H54 (cell line): ENCODE results near the gene BHLHE23.

Experiments used
- DNase-seq: peaks from one replicate; pipeline ENCODE4 v3.0.0; 2011; ENCODE audit warnings: low spot score, mixed read lengths; ENCODE audit not compliant: insufficient read length
- FAIRE-seq: peaks from 3 replicates; lab custom pipeline; 2011; peaks lifted over from hg19 to GRCh38; lab: Jason Lieb, UNC
- POLR2A ChIP-seq: IDR thresholded peaks from 2 replicates; pipeline ENCODE4 v1.6.1; 2011; ENCODE audit warnings: low read depth, mild to moderate bottlenecking, low read length

The BHLHE23 gene

DNA sequence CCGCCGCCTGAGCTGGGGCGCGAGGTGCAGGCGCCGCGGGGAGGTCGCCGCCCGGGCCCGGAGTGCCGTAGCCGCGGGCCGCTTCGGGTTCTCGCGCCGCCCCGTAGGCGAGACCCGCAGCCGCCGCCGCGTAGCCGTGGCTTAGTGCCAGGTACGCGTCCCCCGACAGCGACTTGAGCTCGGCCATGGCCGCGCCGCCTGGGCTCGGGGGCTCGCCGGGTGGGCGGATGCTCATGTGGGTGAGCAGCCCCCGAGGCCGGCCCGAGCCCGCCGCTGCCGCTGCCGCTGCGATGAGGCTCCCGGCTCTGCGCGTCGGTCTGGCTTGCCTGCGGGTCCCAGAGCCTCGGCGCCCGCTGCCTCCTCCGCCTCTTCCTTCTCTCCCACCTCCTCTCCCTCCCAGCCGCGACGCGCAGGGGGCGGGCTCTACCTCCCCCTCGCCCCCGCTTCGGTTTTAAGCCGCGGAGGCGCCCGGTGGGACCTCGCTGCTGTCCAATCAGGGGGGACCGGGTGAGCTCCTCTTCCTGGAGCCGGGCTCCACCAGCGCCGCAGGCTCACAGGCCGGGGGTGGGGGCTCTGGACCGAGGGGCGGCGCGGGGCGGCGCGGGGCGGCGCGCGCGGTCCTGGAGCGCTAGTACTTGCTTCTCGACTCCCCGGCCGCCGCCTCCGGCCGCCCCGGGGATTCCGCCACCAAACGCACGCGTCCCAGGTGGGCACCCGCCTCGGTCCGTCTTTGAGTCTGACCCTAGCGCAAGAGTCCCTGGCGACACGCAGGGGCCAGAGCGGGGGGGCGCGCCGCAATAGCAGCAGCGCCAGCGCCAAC, at the start of gene BHLHE23:
BHLHE23 (minus strand) TSS at position 425 of the 820 bp plus-strand sequence; CDS start at position 235, 190 bp downstream.
- DNase-seq (no peak), FAIRE-seq (no peak)

DNA sequence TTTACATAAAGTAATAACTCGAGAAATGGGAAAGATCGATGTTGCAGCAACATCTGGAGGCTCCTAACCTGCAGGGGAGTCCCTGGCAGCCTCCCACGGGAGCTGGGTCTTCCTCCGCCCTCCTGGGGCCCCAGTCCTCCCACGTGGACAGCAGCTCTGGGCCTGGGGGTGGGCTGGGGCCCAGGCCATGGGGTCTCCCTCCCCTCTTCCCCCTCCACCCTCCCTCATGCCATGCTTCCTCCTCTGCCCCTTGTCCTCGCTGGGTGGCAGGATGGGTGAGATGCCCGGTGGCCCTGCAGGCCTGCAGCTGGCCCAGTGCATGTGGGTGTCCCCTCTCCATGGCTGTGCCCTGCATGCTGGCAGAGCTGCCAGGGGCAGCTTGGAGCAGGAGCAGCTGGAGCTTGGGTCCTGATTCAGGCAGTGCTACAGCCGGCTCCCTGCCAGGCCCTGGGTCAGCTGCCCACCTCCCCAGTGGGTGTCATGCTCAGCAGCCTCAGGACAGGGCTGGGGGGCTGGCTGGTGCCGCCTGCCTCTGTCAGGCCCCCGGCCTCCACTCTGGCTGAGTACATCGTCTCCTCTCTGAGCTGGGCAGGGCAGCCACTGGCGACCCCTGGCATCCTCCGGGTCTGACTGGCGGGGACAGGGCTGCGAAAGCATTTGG, 48.9 kb upstream of the BHLHE23 start:
- TF ChIP-seq POLR2A: no peak
- FAIRE-seq (no peak), DNase-seq (no peak)

More for the DNA sequence above, at the start of gene BHLHE23:
- TF ChIP-seq POLR2A: no peak

DNA sequence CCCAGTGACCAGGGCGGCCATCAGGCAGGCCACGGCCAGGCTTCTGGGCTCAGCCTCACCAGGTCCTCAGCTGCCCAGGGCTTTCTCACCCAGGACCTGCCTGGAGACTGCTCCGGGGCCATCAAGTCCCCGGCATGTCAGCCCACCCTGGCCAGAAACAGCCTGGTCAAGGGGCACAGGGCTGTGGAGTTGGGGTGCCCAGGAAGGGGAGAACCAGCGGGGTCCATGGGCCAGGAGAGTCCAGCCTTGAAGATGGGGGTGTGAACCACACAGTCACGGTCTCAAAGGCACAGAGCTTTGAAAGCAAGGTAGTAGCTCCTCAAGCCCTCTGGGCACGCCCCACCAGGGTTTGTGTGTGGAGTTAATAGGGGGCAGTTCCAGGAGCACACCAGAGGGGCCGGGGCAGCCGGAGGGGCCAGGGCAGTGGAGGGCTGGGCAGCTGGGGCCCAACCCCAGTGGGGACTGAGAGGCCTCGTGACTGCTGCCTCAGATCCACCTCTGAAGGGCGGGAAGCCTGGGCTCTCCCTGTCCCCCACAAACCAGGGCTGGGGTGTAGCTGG, 48.0 kb upstream of the BHLHE23 start:
- DNase-seq (no peak), FAIRE-seq (no peak)
- TF ChIP-seq POLR2A: no peak

- FAIRE-seq (no peak), DNase-seq (no peak)
- no peak for TF ChIP-seq POLR2A
Measured at GRCh38 chr20:63054103-63054474, 47.3 kb upstream of the BHLHE23 start.

DNA sequence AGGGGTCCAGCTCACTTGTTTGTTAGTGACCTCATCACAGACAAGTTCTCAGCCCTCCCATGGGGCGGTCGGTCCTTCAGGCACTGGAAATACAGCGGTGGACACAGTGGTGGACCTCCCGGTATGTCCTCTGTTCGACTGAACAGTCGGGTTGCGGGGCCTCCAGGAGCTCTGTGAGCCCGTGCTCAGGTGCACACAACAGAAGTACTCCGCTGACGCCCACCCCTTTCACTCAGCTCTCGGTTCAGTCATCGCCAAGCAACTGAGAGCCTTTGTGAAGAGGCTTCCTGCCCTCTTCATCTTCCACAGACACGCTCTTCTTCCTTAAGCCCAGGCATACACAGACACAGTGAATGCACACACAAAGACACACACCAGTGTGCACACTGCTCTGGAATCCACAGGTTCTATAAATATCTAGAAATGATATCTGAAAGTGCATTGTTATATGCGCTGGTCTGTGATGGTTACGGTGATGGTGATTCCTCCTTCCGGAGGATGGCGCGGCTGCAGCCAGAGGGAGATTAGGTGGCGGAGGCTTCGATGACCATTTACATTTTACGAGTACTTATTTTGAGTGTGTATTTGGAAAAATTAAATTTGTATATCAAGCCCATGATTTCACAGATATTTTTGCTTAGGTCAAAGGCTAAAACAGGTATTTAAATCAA, 46.8 kb upstream of the BHLHE23 start:
- no peak for TF ChIP-seq POLR2A
- FAIRE-seq: no peak
- DNase-seq: no peak

- no peak for DNase-seq
- TF ChIP-seq POLR2A: no peak
- no peak for FAIRE-seq
Measured at GRCh38 chr20:63052571-63053431, 46.0 kb upstream of the BHLHE23 start.

GRCh38 chr20:63051911-63052310, 45.1 kb upstream of the BHLHE23 start:
- FAIRE-seq (no peak), DNase-seq (no peak)
- TF ChIP-seq POLR2A: no peak

- no peak for TF ChIP-seq POLR2A
- DNase-seq (no peak), FAIRE-seq (no peak)
Measured at GRCh38 chr20:63051186-63051860, 44.6 kb upstream of the BHLHE23 start.

GRCh38 chr20:63050406-63050805, 43.6 kb upstream of the BHLHE23 start:
- FAIRE-seq (no peak), DNase-seq (no peak)
- no peak for TF ChIP-seq POLR2A

GRCh38 chr20:63049561-63050221, 42.9 kb upstream of the BHLHE23 start:
- no peak for TF ChIP-seq POLR2A
- no peak for FAIRE-seq
- DNase-seq: no peak

- no peak for TF ChIP-seq POLR2A
- DNase-seq (no peak), FAIRE-seq (no peak)
Measured at GRCh38 chr20:63049191-63049518, 42.4 kb upstream of the BHLHE23 start.

GRCh38 chr20:63048516-63049190, 41.9 kb upstream of the BHLHE23 start:
- no peak for TF ChIP-seq POLR2A
- FAIRE-seq (no peak), DNase-seq (no peak)

DNA sequence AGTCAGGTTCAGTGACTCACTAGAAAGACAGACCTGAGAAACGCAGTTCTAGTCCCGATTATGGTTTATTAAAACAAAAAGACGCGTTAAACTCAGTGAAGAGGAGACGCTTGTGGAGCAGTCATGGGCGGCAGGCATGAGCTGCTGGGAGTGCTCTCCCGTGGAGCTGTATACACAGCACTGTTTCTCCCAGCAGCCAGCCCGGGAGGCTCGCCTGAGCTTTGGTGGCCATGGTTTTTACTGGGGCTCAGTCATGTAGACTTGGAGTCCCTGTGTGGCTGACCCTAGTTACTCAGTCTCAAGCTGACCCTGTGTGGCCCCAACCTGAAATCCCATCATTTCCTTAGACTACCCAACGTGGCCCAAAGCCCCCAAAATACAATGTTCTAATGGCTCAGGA, 41.2 kb upstream of the BHLHE23 start:
- FAIRE-seq (no peak), DNase-seq (no peak)
- TF ChIP-seq POLR2A: no peak
